Esophagus squamous epithelium (tissue), 5 donors: ENCODE results near the gene PATZ1. TPM values are rescaled to one million over a fixed set of nuclear protein-coding genes. Genes with fewer than 3 reads are reported as not detected.

Experiments
- DNase-seq: peaks from one replicate; lab custom pipeline; 2025; lab: John Stamatoyannopoulos, UW
- H3K27ac ChIP-seq, 4 donors: fragments of 200-600 bp; sonication (generic); one replicate each; pipeline ENCODE4 v1.5.1; 2016 to 2019; ENCODE audit warnings: mild to moderate bottlenecking in 1 of 4
- H3K27me3 ChIP-seq, 4 donors: fragments of 200-600 bp; sonication (generic); 1 replicate in 3 of 4; 2 replicates in 1 of 4; pipeline versions ENCODE4 v1.5.1 to v1.6.0; 2017 to 2021; ENCODE audit warnings: antibody characterized with exemption in 1 of 4
- H3K36me3 ChIP-seq, 3 donors: fragments of 200-600 bp; sonication (generic); one replicate each; pipeline ENCODE4 v1.5.1; 2016 to 2019
- H3K4me1 ChIP-seq, 3 donors: fragments of 200-600 bp; sonication (generic); one replicate each; pipeline ENCODE4 v1.5.1; 2017 to 2019
- H3K4me3 ChIP-seq, 4 donors: fragments of 200-600 bp; sonication (generic); 1 replicate in 3 of 4; 2 replicates in 1 of 4; pipeline ENCODE4 v1.5.1; 2016 to 2019; ENCODE audit warnings: mild to moderate bottlenecking in 2 of 4, moderate library complexity in 1 of 4
- H3K9me3 ChIP-seq, 3 donors: fragments of 200-600 bp; sonication (generic); one replicate each; pipeline ENCODE4 v1.5.1; 2016 to 2019
- POLR2A ChIP-seq, 4 donors: fragments of 450-650 bp; IDR thresholded peaks; one replicate each; pipeline ENCODE4 v1.6.1; 2017; ENCODE audit warnings: antibody characterized with exemption in 4 of 4, mild to moderate bottlenecking in 4 of 4, moderate library complexity in 3 of 4
- WGBS, 2 donors: methylation state at CpG; one replicate each; pipeline ENCODE4 v1.1.5; 2018; 5-methylcytosine and 5-hydroxymethylcytosine counted together
- intact Hi-C: fragments of 100-400 bp; cut with DNase I; formaldehyde crosslinking; loops from one replicate; pipeline ENCODE4 v1.15.0; 2022
- total RNA-seq, 4 donors: library from RNA; depleted of rRNA; stranded (reverse); fragments of >200 nt; gene quantifications; one replicate each; pipeline ENCODE4 v1.1.0, GENCODE V29; 2016
- TF ChIP-seq, protein P1 (sequence below), 6 experiments: fragments of 450-650 bp in 4 of 6; fragments of 200-600 bp in 2 of 6; sonication (generic) in 2 of 6; IDR thresholded peaks; one replicate each; pipeline ENCODE4 v1.5.1; 2016 to 2019; ENCODE audit warnings: antibody characterized with exemption in 6 of 6, mild to moderate bottlenecking in 4 of 6, moderate library complexity in 4 of 6
- donor health status: DM: yes; HTN: yes; CAD: no.

PATZ1 gene
- total RNA-seq, 4 donors from 2014 or later: 2.2 to 13.0 (median 7.2) TPM

DNA sequence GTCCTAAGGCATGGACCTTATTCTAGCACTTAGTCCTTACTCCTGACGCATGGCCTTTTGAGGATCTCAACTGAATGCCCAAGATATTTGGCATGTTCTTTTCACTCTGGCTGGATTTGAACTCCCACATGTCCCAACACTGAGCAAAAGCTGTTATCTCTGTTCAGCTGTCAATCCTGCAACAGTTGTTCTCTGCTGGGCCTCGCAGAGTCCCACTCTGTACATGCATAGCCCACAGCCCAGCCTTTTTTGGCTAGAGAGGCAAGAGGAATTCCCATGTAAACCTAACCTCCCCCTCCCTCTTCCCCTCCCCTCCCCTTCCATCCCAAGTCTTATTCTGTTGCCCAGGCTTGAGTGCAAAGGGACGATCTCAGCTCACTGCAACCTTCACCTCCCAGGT, 31.5 kb upstream of the PATZ1 start:
- Histone ChIP-seq H3K4me1 (no peaks in the 10 kb centered on the region), H3K9me3 (no peaks in the 10 kb centered on the region), H3K27ac (no peak overlapping the region), H3K36me3 (no peaks in the 10 kb centered on the region), H3K27me3 (no peaks in the 10 kb centered on the region), H3K4me3 (no peak overlapping the region)
- intact Hi-C loops: no loop called here
- 71 to 81% methylated on average over 3 of the region's 3 CpGs for WGBS, 2 donors
- TF ChIP-seq, protein P1, sequence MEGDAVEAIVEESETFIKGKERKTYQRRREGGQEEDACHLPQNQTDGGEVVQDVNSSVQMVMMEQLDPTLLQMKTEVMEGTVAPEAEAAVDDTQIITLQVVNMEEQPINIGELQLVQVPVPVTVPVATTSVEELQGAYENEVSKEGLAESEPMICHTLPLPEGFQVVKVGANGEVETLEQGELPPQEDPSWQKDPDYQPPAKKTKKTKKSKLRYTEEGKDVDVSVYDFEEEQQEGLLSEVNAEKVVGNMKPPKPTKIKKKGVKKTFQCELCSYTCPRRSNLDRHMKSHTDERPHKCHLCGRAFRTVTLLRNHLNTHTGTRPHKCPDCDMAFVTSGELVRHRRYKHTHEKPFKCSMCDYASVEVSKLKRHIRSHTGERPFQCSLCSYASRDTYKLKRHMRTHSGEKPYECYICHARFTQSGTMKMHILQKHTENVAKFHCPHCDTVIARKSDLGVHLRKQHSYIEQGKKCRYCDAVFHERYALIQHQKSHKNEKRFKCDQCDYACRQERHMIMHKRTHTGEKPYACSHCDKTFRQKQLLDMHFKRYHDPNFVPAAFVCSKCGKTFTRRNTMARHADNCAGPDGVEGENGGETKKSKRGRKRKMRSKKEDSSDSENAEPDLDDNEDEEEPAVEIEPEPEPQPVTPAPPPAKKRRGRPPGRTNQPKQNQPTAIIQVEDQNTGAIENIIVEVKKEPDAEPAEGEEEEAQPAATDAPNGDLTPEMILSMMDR (IDR thresholded peaks at IDR 0.05): no peak
- TF ChIP-seq POLR2A (IDR thresholded peaks at IDR 0.05): no peak
- DNase-seq: no peak

GRCh38 chr22:31367426-31367825, 21.3 kb upstream of the PATZ1 start:
- Histone ChIP-seq H3K4me3 (no peak overlapping the region), H3K36me3 (no peaks in the 10 kb centered on the region), H3K9me3 (no peaks in the 10 kb centered on the region), H3K4me1 (no peaks in the 10 kb centered on the region), H3K27ac (no peak overlapping the region), H3K27me3 (no peaks in the 10 kb centered on the region)
- no peak for DNase-seq
- TF ChIP-seq, protein P1 (IDR thresholded peaks at IDR 0.05): no peak
- TF ChIP-seq POLR2A (IDR thresholded peaks at IDR 0.05): no peak
- 63 to 73% methylated on average over 3 of the region's 3 CpGs for WGBS, 2 donors
- intact Hi-C loops: no loop called here

GRCh38 chr22:31363885-31364465, 17.8 kb upstream of the PATZ1 start:
- Histone ChIP-seq H3K4me1 (no peaks in the 10 kb centered on the region), H3K36me3 (no peaks in the 10 kb centered on the region), H3K27ac (no peak overlapping the region), H3K27me3 (no peaks in the 10 kb centered on the region), H3K9me3 (no peaks in the 10 kb centered on the region), H3K4me3 (no peak overlapping the region)
- intact Hi-C loops: no loop called here
- 20 to 50% methylated on average over 1 of the region's 3 CpGs for WGBS, 2 donors
- DNase-seq: no peak
- TF ChIP-seq, protein P1 (IDR thresholded peaks at IDR 0.05): no peak

- WGBS, 2 donors: 0 to 44% methylated on average over 1 of the region's 1 CpG
- intact Hi-C loops: no loop called here
- no peaks in the 10 kb centered on the region for H3K36me3 ChIP-seq
- TF ChIP-seq POLR2A (IDR thresholded peaks at IDR 0.05): no peak
- TF ChIP-seq, protein P1 (IDR thresholded peaks at IDR 0.05): no peak
- H3K27ac ChIP-seq: no peak overlapping the region
- no peaks in the 10 kb centered on the region for H3K9me3 ChIP-seq
- no peak for DNase-seq
- H3K4me3 ChIP-seq: no peak overlapping the region
- H3K4me1 ChIP-seq: no peaks in the 10 kb centered on the region
- peaks cover 0 to 16% (median 0%) of the 10 kb centered on the region in 4 donors for H3K27me3 ChIP-seq
Measured at GRCh38 chr22:31361743-31362142, 15.6 kb upstream of the PATZ1 start.

DNA sequence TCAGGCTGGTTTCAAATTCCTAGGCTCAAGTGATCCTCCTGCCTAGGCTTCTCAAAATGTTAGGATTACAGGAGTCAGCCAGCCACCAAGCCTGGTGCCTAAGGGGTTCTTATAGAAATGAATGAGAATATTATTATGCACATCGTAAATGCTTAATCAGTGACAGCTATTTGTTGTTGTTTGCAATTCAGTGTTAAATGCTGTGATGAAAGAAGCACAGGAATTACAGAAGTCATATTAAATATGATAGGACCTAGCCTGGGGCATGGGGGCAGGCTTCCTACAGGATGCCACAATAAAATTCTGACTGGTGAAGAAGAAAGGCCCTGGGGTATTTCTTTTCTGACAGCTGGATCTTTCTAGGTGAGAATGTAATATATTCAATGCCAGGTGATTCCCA, 13.9 kb upstream of the PATZ1 start:
- Histone ChIP-seq H3K4me1 (no peaks in the 10 kb centered on the region), H3K4me3 (no peak overlapping the region), H3K27ac (no peak overlapping the region), H3K9me3 (no peaks in the 10 kb centered on the region), H3K27me3 (peaks cover 0 to 27% (median 0%) of the 10 kb centered on the region in 4 donors), H3K36me3 (no peaks in the 10 kb centered on the region)
- TF ChIP-seq POLR2A (IDR thresholded peaks at IDR 0.05): no peak
- TF ChIP-seq, protein P1 (IDR thresholded peaks at IDR 0.05): no peak
- no peak for DNase-seq
- intact Hi-C loops: no loop called here
- 41 to 67% methylated on average over 1 of the region's 1 CpG for WGBS, 2 donors
